Neutrophil (primary cell): ENCODE data around the gene MAP1LC3B.

Experiments used
- H3K27ac ChIP-seq: fragments of 200-600 bp; sonication (generic); 2 replicates; pipeline ENCODE4 v1.5.1; 2016; ENCODE audit warnings: mild to moderate bottlenecking, moderate library complexity
- H3K27me3 ChIP-seq: fragments of 200-600 bp; sonication (generic); 2 replicates; pipeline ENCODE4 v1.6.0; 2016; ENCODE audit warnings: mild to moderate bottlenecking
- H3K36me3 ChIP-seq: fragments of 200-600 bp; sonication (generic); 2 replicates; pipeline ENCODE4 v1.5.1; 2017
- H3K4me1 ChIP-seq, 2 experiments: fragments of 200-600 bp in 1 of 2; sonication (generic) in 1 of 2; 1 replicate in 1 of 2; 2 replicates in 1 of 2; pipeline versions ENCODE4 v1.5.1 to v1.6.1; 2013 to 2016; ENCODE audit warnings: low read depth in 1 of 2, low read length in 1 of 2, mild to moderate bottlenecking in 1 of 2, moderate library complexity in 1 of 2; ENCODE audit not compliant: control insufficient read depth in 1 of 2, insufficient read depth in 1 of 2
- H3K4me3 ChIP-seq, 2 experiments: fragments of 200-600 bp in 1 of 2; sonication (generic) in 1 of 2; 1 replicate in 1 of 2; 2 replicates in 1 of 2; pipeline ENCODE4 v1.5.1; 2013 to 2016; ENCODE audit warnings: low read depth in 1 of 2, low read length in 1 of 2, mild to moderate bottlenecking in 1 of 2, moderate library complexity in 1 of 2
- H3K9me3 ChIP-seq: fragments of 200-600 bp; sonication (generic); 2 replicates; pipeline ENCODE4 v1.5.1; 2016
- TF ChIP-seq, protein P1 (sequence below): fragments of 200-600 bp; sonication (generic); IDR thresholded peaks from 2 replicates; pipeline ENCODE4 v1.5.1; 2016; ENCODE audit warnings: antibody characterized with exemption

MAP1LC3B gene

DNA sequence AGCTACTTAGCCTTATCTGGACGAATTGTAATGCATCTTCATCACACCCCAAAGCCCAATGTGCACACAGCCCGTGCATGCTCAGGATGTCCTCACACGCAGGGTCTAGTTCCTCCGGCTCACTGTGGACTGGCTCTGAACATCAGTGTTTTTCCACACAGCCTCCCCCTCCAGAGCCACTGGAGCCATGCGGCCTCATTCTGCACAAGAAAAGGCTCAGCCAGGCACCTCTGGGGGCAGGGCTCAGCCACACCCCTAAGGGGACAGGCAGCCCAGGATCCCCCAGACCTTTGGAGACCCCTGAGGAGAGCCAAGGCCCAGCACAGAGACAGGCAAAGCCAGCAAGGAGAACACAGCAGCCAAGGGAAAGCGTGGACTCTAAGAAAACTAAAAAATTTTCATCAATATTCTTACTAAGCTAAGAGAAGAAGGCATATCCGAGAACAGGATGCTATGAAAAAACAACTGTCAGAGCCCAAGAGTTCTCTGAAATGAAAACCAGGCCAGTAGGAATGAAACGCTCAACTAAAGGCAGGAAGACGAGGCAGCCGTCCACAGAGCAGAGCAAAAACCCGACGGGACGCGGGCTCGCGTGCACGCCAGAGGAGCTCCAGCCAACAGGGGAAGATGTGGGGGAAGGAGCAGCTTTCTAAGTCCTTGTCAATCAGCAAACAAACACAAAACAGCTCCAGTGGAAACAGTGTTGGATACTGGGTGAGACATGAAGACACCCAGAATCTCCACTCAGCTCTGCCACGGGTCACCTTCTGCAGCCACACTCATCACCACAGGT lies 34.5 kb downstream of the MAP1LC3B start:
- TF ChIP-seq, protein P1, sequence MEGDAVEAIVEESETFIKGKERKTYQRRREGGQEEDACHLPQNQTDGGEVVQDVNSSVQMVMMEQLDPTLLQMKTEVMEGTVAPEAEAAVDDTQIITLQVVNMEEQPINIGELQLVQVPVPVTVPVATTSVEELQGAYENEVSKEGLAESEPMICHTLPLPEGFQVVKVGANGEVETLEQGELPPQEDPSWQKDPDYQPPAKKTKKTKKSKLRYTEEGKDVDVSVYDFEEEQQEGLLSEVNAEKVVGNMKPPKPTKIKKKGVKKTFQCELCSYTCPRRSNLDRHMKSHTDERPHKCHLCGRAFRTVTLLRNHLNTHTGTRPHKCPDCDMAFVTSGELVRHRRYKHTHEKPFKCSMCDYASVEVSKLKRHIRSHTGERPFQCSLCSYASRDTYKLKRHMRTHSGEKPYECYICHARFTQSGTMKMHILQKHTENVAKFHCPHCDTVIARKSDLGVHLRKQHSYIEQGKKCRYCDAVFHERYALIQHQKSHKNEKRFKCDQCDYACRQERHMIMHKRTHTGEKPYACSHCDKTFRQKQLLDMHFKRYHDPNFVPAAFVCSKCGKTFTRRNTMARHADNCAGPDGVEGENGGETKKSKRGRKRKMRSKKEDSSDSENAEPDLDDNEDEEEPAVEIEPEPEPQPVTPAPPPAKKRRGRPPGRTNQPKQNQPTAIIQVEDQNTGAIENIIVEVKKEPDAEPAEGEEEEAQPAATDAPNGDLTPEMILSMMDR, result no peak
- no peaks in the 10 kb centered on the region for H3K9me3 ChIP-seq

DNA sequence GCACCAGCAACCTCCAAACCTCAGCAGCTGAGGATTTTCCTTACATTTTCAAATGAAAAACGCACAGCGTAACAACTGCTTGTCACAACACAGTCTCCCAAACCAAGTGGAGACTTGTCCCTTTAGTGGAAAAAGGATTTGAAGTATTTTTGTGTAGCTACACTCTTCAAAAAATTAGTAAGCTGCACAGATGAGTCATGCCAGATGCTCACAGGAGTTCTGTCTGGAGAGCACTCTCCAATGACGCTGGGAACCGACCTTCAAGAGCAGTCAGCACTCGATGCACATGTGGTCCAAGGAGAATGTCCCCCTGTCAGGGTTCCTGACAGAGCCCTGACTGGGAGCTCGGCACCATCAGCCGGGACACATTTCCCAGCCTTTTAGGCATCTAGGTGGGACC lies 39.8 kb downstream of the MAP1LC3B start:
- TF ChIP-seq, protein P1, result no peak
- H3K4me3 ChIP-seq, result no peak overlapping the region
- H3K27me3 ChIP-seq, result peaks cover 11% of the 10 kb centered on the region
- no peaks in the 10 kb centered on the region for H3K4me1 ChIP-seq
- no peaks in the 10 kb centered on the region for H3K9me3 ChIP-seq
- no peak overlapping the region for H3K27ac ChIP-seq
- H3K36me3 ChIP-seq, result peaks cover 14% of the 10 kb centered on the region

More for the DNA sequence above, 34.5 kb downstream of the MAP1LC3B start:
- Histone ChIP-seq H3K4me3 (no peak overlapping the region), H3K4me1 (no peaks in the 10 kb centered on the region), H3K36me3 (peaks cover 17% of the 10 kb centered on the region), H3K27ac (no peak overlapping the region), H3K27me3 (no peaks in the 10 kb centered on the region)

DNA sequence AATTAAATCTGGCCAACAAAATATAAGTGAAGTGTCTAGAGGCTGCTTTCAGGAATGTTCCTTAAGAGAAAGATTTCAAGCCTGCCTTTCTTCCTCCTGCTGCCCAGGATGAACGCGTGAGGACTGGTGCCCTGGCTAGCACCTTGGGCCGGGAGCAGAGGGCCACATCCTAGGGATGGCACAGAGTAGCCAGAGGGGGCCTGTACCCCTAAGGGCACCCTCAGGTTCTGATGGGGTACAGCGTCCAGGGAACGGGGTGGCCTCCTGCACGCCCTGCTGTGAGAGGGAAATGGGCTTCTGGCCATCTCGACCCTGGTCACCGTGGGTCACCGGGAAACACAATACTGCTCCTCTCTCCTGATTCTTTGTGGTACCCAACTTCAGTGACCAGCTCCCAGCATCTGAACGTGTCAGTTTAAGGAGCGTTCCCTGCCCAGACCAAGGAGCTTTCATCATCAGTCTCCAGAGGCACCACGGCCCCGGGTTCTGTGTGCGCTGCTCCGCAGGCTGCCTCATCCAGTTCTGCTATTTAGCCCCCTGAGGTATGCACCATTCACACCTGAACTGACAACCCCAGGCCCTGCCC lies 40.3 kb downstream of the MAP1LC3B start:
- H3K27ac ChIP-seq, result no peak overlapping the region
- no peaks in the 10 kb centered on the region for H3K9me3 ChIP-seq
- H3K27me3 ChIP-seq, result peaks cover 11% of the 10 kb centered on the region
- H3K4me3 ChIP-seq, result no peak overlapping the region
- H3K36me3 ChIP-seq, result peaks cover 14% of the 10 kb centered on the region
- no peaks in the 10 kb centered on the region for H3K4me1 ChIP-seq
- TF ChIP-seq, protein P1, result no peak

DNA sequence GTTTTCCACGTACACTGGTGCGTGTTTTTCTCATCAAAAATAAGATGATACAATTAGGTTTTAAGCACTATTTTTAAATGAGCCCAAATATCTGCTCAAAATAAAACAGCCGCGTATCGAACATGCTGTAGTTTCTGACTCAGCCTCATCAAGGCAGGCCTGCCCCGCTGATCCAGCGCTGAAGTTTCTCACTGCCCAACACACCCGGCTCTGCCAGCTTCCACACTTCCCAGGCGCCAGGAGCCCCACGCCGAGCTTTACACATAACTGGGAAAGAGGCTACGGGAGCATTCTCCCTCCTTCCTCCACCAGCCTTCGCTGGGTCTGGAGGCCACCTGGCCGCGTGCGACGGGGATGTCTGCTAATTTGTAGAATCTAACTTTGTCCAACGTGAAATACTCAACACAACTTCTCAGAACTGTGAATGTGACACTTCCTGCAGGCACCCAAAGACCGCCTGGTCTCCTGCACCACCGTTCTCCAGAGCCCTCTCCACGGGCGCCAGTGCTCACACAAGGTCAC lies 42.1 kb downstream of the MAP1LC3B start:
- H3K36me3 ChIP-seq, result peaks cover 14% of the 10 kb centered on the region
- H3K27me3 ChIP-seq, result peaks cover 11% of the 10 kb centered on the region
- H3K9me3 ChIP-seq, result no peaks in the 10 kb centered on the region
- H3K4me1 ChIP-seq, result no peaks in the 10 kb centered on the region
- no peak overlapping the region for H3K27ac ChIP-seq
- TF ChIP-seq, protein P1, result no peak
- no peak overlapping the region for H3K4me3 ChIP-seq

DNA sequence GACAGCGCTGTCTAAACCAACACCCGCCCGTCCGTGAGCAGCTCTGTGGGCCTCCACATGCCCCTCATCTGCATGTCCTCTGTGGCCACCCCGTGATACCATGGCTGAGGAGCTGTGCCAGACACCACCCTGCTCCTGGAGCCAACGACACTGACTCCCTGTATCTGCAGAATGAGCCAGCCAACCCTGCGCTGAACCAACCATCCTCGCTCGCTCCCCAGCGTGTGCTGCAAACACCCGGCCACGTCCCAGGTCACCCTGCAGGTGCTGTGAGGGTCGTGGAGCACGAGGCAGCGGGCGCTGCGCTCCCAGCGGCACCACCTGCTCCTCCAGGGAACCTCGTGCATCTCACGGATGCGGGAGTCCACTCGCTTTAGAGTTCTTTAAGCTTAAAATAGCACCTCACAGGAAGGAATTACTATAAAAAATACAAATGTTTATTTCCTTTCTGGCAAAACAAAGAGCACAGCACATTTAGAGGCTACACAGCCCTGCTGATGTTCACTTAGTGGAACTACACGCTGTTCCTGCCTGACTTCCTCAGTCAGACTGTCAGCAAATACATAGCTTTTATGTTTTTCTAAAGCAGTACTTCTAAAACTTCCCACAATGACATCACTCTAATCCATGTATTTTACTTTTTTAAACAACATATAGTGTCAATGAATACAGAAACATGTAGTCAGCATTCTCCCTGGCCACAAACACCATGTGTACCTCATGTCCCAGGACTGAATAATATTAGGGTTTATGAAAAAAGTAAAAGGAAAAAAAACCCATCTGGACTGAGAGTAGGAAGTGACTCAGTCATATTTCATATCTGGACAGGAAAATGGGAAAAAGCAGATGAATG lies 43.5 kb downstream of the MAP1LC3B start:
- H3K4me3 ChIP-seq, result no peak overlapping the region

More for the DNA sequence above, 43.5 kb downstream of the MAP1LC3B start:
- H3K4me1 ChIP-seq, result no peaks in the 10 kb centered on the region
- H3K27me3 ChIP-seq, result peaks cover 11% of the 10 kb centered on the region
- H3K9me3 ChIP-seq, result no peaks in the 10 kb centered on the region
- TF ChIP-seq, protein P1, result no peak
- H3K27ac ChIP-seq, result no peak overlapping the region
- peaks cover 14% of the 10 kb centered on the region for H3K36me3 ChIP-seq
